Fibroblast of the aortic adventitia (primary cell): ENCODE results near the gene HMOX1. TPM values are rescaled to one million over a fixed set of nuclear protein-coding genes. Genes with fewer than 3 reads are reported as not detected.
"Not testable (repeated sequence)": the region's sequence is repeated elsewhere in the genome, so short reads cannot be mapped to it uniquely, and the experiment has no call there.

Experiments
- DNase-seq: peaks from one replicate; pipeline ENCODE4 v3.0.0-alpha.2; 2010; ENCODE audit warnings: low read depth
- H3K4me3 ChIP-seq: 2 replicates; pipeline ENCODE4 v1.5.1; 2011; ENCODE audit warnings: low read depth, mild to moderate bottlenecking, control low read depth, low read length, moderate library complexity
- CTCF ChIP-seq: IDR thresholded peaks from 2 replicates; pipeline ENCODE4 v1.5.1; 2011; ENCODE audit warnings: mild to moderate bottlenecking, low read length, control low read depth, inconsistent platforms; ENCODE audit not compliant: insufficient read depth
- total RNA-seq: library from RNA; depleted of rRNA; stranded (reverse); fragments of >200 nt; gene quantifications from 2 replicates; pipeline ENCODE4 v1.2.3, GENCODE V29; 2012; ENCODE audit warnings: low replicate concordance

Gene HMOX1
- total RNA-seq, 1 donor: 59.2 TPM

GRCh38 chr22:35359380-35360065, 21.4 kb upstream of the HMOX1 start:
- no peak overlapping the region for H3K4me3 ChIP-seq
- DNase-seq: no peak
- no peak for TF ChIP-seq CTCF

DNA sequence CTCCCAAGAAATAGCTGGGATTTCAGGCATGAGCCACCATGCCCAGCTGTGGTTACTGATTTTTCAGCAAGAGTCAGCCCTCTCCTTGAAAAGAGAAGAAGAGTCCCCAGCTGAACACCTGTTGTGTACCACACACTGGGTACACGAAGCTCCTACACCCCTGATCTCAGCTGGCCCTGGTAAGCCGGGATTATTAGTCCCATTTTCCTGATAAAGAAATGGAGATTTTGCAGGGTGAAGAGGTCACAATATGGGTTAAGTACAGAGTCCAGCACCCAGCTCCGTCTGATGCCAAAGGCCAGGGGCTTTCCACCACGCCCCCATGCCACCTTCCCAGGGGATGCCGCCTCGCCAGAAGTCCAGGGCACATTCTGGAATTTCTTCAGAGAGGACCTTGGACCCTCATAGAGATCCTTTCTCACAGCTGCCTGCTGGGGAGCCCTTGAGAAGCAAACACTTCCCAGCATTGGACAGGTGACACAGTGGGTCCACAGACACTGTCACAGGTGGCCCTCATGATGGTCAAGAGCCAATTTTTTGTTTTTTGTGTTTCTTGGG, 19.8 kb upstream of the HMOX1 start:
- no peak overlapping the region for H3K4me3 ChIP-seq
- TF ChIP-seq CTCF: no peak
- no peak for DNase-seq

GRCh38 chr22:35363566-35364086, 17.3 kb upstream of the HMOX1 start:
- TF ChIP-seq CTCF: no peak
- no peak overlapping the region for H3K4me3 ChIP-seq
- no peak for DNase-seq

DNA sequence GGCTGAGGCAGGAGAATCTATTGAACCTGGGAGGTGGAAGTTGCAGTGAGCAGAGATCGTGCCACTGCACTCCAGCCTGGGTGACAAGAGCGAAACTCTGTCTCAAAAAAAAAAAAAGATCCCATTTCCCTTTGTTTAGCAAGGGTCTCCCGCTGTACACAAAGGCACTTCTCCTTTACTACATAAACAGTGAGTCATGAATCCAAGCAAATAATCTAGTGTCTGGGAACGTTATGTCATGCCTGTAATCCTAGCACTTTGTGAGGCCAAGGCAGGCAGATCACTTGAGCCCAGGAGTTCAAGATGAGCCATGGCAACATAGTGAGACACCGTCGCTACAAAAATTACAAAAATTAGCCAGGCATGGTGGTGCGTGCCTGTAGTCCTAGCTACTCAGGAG, 16.7 kb upstream of the HMOX1 start:
- DNase-seq, H3K4me3 ChIP-seq: not testable (repeated sequence)

DNA sequence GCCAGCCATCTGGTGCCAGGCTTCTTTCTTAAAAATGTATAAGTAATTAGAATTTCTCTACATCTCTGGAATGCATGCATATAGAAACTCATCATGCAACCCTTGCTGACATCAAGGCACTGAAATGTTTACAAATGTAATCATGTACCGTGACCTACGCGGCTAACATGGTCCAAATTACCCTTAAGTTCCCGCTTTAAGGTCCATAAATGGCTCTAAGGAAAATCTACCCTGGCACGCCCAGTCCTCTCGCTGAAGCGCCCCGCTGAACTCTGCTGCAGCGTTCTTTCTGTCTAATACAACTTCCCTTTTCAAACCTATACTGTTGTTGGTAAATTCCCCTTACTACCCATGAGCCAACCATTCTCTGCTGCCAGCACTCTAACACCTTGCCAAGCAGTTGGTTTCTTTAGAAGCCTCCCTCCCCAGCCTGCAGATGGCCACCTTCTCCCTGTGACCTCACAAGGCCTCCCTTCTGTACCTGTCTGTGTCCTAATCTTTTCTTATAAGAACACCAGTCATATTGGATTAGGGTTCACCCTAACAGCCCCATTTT, 13.5 kb upstream of the HMOX1 start:
- DNase-seq: no peak

DNA sequence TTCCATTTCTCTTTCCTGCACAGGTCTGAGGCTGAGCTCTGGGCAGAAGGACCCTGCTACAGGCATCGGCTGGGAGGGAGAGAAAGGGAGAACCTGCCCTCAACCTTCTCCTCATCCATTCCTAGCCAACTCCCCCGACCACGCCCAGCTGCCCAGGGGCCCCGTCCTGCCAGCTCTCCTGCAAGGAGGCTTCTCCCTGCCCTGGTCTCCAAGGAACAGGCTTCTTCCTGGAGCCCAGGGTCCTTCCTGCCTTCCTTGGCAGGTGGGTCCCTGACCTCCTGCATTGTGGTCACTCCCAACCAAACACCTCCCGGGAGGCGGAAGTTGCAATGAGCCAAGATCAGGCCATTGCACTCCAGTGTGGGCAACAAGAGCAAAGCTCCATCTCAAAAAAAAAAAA, 12.5 kb upstream of the HMOX1 start:
- no peak for TF ChIP-seq CTCF
- no peak overlapping the region for H3K4me3 ChIP-seq
- DNase-seq: no peak

More for the DNA sequence above, 13.5 kb upstream of the HMOX1 start:
- no peak for TF ChIP-seq CTCF
- H3K4me3 ChIP-seq: no peak overlapping the region

DNA sequence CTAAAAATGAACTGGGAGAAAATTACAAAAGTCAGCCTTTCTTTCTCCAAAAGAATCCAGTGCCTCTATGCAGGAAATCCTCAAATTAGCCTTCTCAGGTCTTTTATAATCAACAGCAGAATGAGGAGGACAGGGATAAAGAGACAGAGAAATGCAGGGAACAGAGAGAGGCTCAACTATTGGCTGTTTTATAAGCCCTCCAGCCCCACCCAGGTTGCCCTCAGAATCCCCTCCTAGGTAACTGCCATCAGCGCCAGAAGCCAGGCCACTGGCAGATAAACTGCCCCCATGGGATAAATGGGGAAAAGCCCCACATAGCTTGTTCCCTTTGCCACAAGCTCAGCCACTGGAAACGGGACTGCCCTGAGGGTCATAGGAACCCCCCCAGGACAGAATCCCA, 10.9 kb upstream of the HMOX1 start:
- no peak for DNase-seq
- H3K4me3 ChIP-seq: no peak overlapping the region
- no peak for TF ChIP-seq CTCF
